Hematopoietic multipotent progenitor cell treated with erythropoietin and hydrocortisone succinate and interleukin-3 and kit ligand, for 6 days (in vitro differentiated cells): ENCODE data around the gene HOXB8.

Experiments
- DNase-seq: peaks from one replicate; pipeline ENCODE4 v3.0.0-alpha.2; 2015

Gene HOXB8

GRCh38 chr17:48582750-48583069, 32.4 kb downstream of the HOXB8 start:
- no peak for DNase-seq

- DNase-seq: peak; percentile 38
Observed at GRCh38 chr17:48579760-48580554, 35.1 kb downstream of the HOXB8 start.

- peak; percentile 27 for DNase-seq
Observed at GRCh38 chr17:48579471-48579759, 35.7 kb downstream of the HOXB8 start.

- peak; percentile 53 for DNase-seq
Observed at GRCh38 chr17:48578616-48579470, 36.2 kb downstream of the HOXB8 start.

- peak; percentile 94 for DNase-seq
Observed at GRCh38 chr17:48577946-48578615, 37.0 kb downstream of the HOXB8 start, which contains the start of gene HOXB4. Gene HOXB4, minus strand, starts transcription at chr17:48578350. Its CDS starts 31 bp downstream, at chr17:48578319.

- DNase-seq: peak; percentile 58
Observed at GRCh38 chr17:48577330-48577945, 37.7 kb downstream of the HOXB8 start.

GRCh38 chr17:48576479-48577309, 38.4 kb downstream of the HOXB8 start:
- peak; percentile 75 for DNase-seq

- DNase-seq: no peak
Observed at GRCh38 chr17:48575673-48576478, 39.2 kb downstream of the HOXB8 start.

GRCh38 chr17:48575066-48575582, 40.0 kb downstream of the HOXB8 start:
- DNase-seq: no peak

GRCh38 chr17:48574505-48575065, 40.5 kb downstream of the HOXB8 start:
- no peak for DNase-seq

- no peak for DNase-seq
Observed at GRCh38 chr17:48571826-48572417, 43.2 kb downstream of the HOXB8 start.

- no peak for DNase-seq
Observed at GRCh38 chr17:48571024-48571818, 43.9 kb downstream of the HOXB8 start.

- no peak for DNase-seq
Observed at GRCh38 chr17:48570325-48571023, 44.6 kb downstream of the HOXB8 start.

GRCh38 chr17:48569674-48570324, 45.3 kb downstream of the HOXB8 start:
- no peak for DNase-seq

- DNase-seq: no peak
Observed at GRCh38 chr17:48569240-48569582, 45.9 kb downstream of the HOXB8 start.

GRCh38 chr17:48568499-48569239, 46.4 kb downstream of the HOXB8 start:
- no peak for DNase-seq

GRCh38 chr17:48567646-48568354, 47.3 kb downstream of the HOXB8 start:
- no peak for DNase-seq
